Panc1 (cell line): ENCODE results near the gene TPST2. TPM values are rescaled to one million over a fixed set of nuclear protein-coding genes. Genes with fewer than 3 reads are reported as not detected.

Experiments
- ATAC-seq: fragments of 200-7000 bp; cut with Tn5 transposase; 2 replicates; pipeline ENCODE4 v1.9.1; 2020; ENCODE audit warnings: mild to moderate bottlenecking, moderate library complexity
- BruUV-seq: library from RNA; stranded (reverse); fragments of 400-500 nt; replicated peaks from 2 replicates; lab custom pipeline; 2021; lab: Mats Ljungman, UMichigan
- CTCF ChIA-PET: fragments of 300-600 bp; sonication (Branson Sonifier 250); formaldehyde crosslinking; loops from one replicate; lab custom pipeline; 2022; ENCODE audit warnings: antibody characterized with exemption; lab: Charles Lee
- POLR2A ChIA-PET: fragments of 300-600 bp; sonication (Branson Sonifier 250); formaldehyde crosslinking; loops from one replicate; lab custom pipeline; 2022; ENCODE audit warnings: antibody characterized with exemption; lab: Charles Lee
- DNase-seq: peaks from one replicate; pipeline ENCODE4 v3.0.0-alpha.2; 2010; ENCODE audit warnings: low read depth, low spot score
- H3K27ac ChIP-seq: 2 replicates; pipeline ENCODE4 v1.5.1; 2011; ENCODE audit warnings: mild to moderate bottlenecking, low read length, inconsistent platforms
- H3K27me3 ChIP-seq: fragments of 200-500 bp; sonication (Bioruptor generic); 2 replicates; pipeline ENCODE4 v1.6.0; 2014; ENCODE audit warnings: low read length, inconsistent platforms; ENCODE audit not compliant: control insufficient read depth, insufficient read depth
- H3K36me3 ChIP-seq: fragments of 200-500 bp; sonication (Bioruptor generic); 2 replicates; pipeline ENCODE4 v1.5.1; 2014; ENCODE audit warnings: inconsistent platforms, mild to moderate bottlenecking, low read length, moderate library complexity; ENCODE audit not compliant: control insufficient read depth, insufficient read depth
- H3K4me1 ChIP-seq: 2 replicates; pipeline ENCODE4 v1.5.1; 2011; ENCODE audit warnings: inconsistent platforms, mild to moderate bottlenecking, low read length, moderate library complexity; ENCODE audit not compliant: control insufficient read depth, insufficient read depth
- H3K4me3 ChIP-seq, 2 experiments: 2 replicates each; pipeline ENCODE4 v1.5.1; 2011 to 2012; ENCODE audit warnings: low read depth in 2 of 2, low read length in 2 of 2, mild to moderate bottlenecking in 2 of 2, inconsistent platforms in 1 of 2, moderate library complexity in 1 of 2
- H3K9me3 ChIP-seq: fragments of 200-500 bp; sonication (Bioruptor generic); 2 replicates; pipeline ENCODE4 v1.5.1; 2014; ENCODE audit warnings: low read depth, mild to moderate bottlenecking, inconsistent platforms, low read length, moderate library complexity; ENCODE audit not compliant: control insufficient read depth, insufficient read depth
- POLR2AphosphoS5 ChIP-seq: IDR thresholded peaks from 2 replicates; pipeline ENCODE4 v1.6.1; 2012; ENCODE audit warnings: mild to moderate bottlenecking, low read depth, low read length, moderate library complexity
- SIN3A ChIP-seq: IDR thresholded peaks from 2 replicates; pipeline ENCODE4 v1.6.1; 2012; ENCODE audit warnings: low read depth, mild to moderate bottlenecking, low read length, moderate library complexity, borderline replicate concordance; ENCODE audit not compliant: insufficient read depth
- TCF7L2 ChIP-seq: IDR thresholded peaks from 2 replicates; pipeline ENCODE4 v1.6.1; 2011; ENCODE audit warnings: mild to moderate bottlenecking, low read depth, low read length, inconsistent platforms
- in situ Hi-C: cut with HindIII; loops from 2 replicates; pipeline ENCODE4 v1.10.0; 2016; ENCODE audit warnings: low sequenced_read_pairs, low pct_unique_long_range_greater_than_20kb
- intact Hi-C: fragments of 100-400 bp; cut with micrococcal nuclease; formaldehyde crosslinking; loops from one replicate; pipeline ENCODE4 v1.10.0; 2022; ENCODE audit not compliant: unreplicated experiment
- total RNA-seq: library from RNA; stranded (reverse); gene quantifications from one replicate; pipeline ENCODE4 v1.2.1, GENCODE V29; 2021; ENCODE audit not compliant: unreplicated experiment
- TF ChIP-seq, protein P1 (sequence below), 2 experiments: IDR thresholded peaks; 2 replicates each; pipeline ENCODE4 v1.6.1; 2011 to 2012; ENCODE audit warnings: low read depth in 2 of 2, control low read depth in 1 of 2, low read length in 1 of 2, mild to moderate bottlenecking in 1 of 2, moderate library complexity in 1 of 2; ENCODE audit not compliant: insufficient read depth in 1 of 2
- TF ChIP-seq, protein P2 (sequence below): fragments of 450-650 bp; IDR thresholded peaks from 2 replicates; pipeline ENCODE4 v1.5.1; 2017; ENCODE audit warnings: mild to moderate bottlenecking

The TPST2 gene
- total RNA-seq, 1 experiment from 2014 or later, result 7.1 TPM

DNA sequence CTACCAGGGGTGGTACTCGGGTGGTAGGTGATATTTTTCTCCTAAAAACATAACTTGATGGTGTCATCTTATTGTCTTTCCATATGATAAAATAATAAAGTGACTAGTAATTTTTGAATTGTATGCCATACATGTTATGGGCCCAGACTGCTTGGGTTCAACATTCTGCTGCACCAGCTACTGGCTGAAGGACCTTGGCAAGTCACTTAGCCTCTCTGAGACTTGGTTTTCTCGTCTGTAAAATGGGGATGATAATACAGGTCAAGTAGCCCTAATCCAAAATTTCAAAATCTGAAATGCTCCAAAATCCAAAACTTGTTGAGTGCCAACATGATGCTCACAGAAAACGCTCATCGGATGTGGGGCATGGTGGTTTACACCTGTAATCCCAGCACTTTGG is 42.1 kb downstream of the TPST2 start:
- no TSS peak for BruUV-seq
- CTCF ChIA-PET, result no interaction called here
- H3K36me3 ChIP-seq, result no peaks in the 10 kb centered on the region
- no peak for TF ChIP-seq SIN3A
- TF ChIP-seq, protein P1, sequence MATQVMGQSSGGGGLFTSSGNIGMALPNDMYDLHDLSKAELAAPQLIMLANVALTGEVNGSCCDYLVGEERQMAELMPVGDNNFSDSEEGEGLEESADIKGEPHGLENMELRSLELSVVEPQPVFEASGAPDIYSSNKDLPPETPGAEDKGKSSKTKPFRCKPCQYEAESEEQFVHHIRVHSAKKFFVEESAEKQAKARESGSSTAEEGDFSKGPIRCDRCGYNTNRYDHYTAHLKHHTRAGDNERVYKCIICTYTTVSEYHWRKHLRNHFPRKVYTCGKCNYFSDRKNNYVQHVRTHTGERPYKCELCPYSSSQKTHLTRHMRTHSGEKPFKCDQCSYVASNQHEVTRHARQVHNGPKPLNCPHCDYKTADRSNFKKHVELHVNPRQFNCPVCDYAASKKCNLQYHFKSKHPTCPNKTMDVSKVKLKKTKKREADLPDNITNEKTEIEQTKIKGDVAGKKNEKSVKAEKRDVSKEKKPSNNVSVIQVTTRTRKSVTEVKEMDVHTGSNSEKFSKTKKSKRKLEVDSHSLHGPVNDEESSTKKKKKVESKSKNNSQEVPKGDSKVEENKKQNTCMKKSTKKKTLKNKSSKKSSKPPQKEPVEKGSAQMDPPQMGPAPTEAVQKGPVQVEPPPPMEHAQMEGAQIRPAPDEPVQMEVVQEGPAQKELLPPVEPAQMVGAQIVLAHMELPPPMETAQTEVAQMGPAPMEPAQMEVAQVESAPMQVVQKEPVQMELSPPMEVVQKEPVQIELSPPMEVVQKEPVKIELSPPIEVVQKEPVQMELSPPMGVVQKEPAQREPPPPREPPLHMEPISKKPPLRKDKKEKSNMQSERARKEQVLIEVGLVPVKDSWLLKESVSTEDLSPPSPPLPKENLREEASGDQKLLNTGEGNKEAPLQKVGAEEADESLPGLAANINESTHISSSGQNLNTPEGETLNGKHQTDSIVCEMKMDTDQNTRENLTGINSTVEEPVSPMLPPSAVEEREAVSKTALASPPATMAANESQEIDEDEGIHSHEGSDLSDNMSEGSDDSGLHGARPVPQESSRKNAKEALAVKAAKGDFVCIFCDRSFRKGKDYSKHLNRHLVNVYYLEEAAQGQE (IDR thresholded peaks at IDR 0.05; ENCODE audit: insufficient read depth in 1 of 2, low read depth in 2 of 2, low read length in 1 of 2), result no peak
- TF ChIP-seq TCF7L2, result no peak
- TF ChIP-seq, protein P2, sequence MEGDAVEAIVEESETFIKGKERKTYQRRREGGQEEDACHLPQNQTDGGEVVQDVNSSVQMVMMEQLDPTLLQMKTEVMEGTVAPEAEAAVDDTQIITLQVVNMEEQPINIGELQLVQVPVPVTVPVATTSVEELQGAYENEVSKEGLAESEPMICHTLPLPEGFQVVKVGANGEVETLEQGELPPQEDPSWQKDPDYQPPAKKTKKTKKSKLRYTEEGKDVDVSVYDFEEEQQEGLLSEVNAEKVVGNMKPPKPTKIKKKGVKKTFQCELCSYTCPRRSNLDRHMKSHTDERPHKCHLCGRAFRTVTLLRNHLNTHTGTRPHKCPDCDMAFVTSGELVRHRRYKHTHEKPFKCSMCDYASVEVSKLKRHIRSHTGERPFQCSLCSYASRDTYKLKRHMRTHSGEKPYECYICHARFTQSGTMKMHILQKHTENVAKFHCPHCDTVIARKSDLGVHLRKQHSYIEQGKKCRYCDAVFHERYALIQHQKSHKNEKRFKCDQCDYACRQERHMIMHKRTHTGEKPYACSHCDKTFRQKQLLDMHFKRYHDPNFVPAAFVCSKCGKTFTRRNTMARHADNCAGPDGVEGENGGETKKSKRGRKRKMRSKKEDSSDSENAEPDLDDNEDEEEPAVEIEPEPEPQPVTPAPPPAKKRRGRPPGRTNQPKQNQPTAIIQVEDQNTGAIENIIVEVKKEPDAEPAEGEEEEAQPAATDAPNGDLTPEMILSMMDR, result no peak
- no peak for TF ChIP-seq POLR2AphosphoS5
- DNase-seq (no peak), ATAC-seq (no peak)
- no peak overlapping the region for H3K4me3 ChIP-seq
- no peak overlapping the region for H3K27ac ChIP-seq
- intact Hi-C loops (no loop called here), in situ Hi-C loops (no loop called here)
- no peaks in the 10 kb centered on the region for H3K9me3 ChIP-seq
- POLR2A ChIA-PET, result no interaction called here
- no peaks in the 10 kb centered on the region for H3K4me1 ChIP-seq
- no peaks in the 10 kb centered on the region for H3K27me3 ChIP-seq

DNA sequence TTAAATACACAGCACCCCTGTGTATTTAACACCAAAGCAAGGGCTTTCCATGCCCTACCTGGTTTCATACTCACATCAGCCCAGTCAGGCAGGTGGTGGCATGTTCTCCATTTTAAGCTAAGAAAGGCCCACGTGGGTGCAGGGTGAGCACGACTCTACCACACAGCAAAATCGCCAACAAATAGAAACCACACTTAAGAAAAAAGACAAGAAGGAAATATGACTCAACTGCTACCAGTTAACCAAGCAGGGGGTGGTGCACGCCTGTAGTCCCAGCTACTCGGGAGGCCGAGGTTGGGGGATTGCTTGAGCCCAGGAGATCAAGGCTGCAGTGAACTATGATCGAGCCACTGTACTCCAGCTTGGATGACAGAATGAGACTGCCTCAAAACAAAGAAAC is 42.5 kb downstream of the TPST2 start:
- Histone ChIP-seq H3K27ac (no peak overlapping the region), H3K9me3 (no peaks in the 10 kb centered on the region), H3K4me3 (no peak overlapping the region), H3K36me3 (no peaks in the 10 kb centered on the region), H3K4me1 (no peaks in the 10 kb centered on the region), H3K27me3 (no peaks in the 10 kb centered on the region)
- no peak for DNase-seq
- intact Hi-C loops (no loop called here), in situ Hi-C loops (no loop called here)
- POLR2A ChIA-PET, result no interaction called here
- TF ChIP-seq TCF7L2, result no peak
- TF ChIP-seq, protein P1 (IDR thresholded peaks at IDR 0.05; ENCODE audit: insufficient read depth in 1 of 2, low read depth in 2 of 2, low read length in 1 of 2), result no peak
- TF ChIP-seq, protein P2, result no peak
- no peak for TF ChIP-seq POLR2AphosphoS5
- TF ChIP-seq SIN3A, result no peak
- no peak for ATAC-seq
- CTCF ChIA-PET, result no interaction called here
- BruUV-seq, result no TSS peak
